Endometrial microvascular endothelial cells (primary cell): ENCODE data around the gene TAS1R3. TPM values are rescaled to one million over a fixed set of nuclear protein-coding genes. Genes with fewer than 3 reads are reported as not detected.

Experiments used
- in situ Hi-C: cut with HindIII; loops from 2 replicates; pipeline ENCODE4 v1.10.0; 2017; ENCODE audit warnings: low sequenced_read_pairs, low pct_unique_long_range_greater_than_20kb; ENCODE audit errors: inconsistent ontology term
- total RNA-seq: library from RNA; depleted of rRNA; stranded (reverse); fragments of >200 nt; gene quantifications from one replicate; pipeline ENCODE4 v1.2.3, GENCODE V29; 2015; ENCODE audit errors: inconsistent ontology term

TAS1R3 gene
- total RNA-seq: under 0.01 TPM

DNA sequence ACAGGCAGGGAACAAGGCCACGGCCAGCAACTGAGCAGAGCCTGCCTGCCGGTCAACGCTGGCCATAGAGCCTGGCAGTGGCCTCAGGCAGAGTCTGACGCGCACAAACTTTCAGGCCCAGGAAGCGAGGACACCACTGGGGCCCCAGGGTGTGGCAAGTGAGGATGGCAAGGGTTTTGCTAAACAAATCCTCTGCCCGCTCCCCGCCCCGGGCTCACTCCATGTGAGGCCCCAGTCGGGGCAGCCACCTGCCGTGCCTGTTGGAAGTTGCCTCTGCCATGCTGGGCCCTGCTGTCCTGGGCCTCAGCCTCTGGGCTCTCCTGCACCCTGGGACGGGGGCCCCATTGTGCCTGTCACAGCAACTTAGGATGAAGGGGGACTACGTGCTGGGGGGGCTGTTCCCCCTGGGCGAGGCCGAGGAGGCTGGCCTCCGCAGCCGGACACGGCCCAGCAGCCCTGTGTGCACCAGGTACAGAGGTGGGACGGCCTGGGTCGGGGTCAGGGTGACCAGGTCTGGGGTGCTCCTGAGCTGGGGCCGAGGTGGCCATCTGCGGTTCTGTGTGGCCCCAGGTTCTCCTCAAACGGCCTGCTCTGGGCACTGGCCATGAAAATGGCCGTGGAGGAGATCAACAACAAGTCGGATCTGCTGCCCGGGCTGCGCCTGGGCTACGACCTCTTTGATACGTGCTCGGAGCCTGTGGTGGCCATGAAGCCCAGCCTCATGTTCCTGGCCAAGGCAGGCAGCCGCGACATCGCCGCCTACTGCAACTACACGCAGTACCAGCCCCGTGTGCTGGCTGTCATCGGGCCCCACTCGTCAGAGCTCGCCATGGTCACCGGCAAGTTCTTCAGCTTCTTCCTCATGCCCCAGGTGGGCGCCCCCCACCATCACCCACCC is at the start of gene TAS1R3:
TAS1R3 (plus strand) TSS at position 213 of the 898 bp plus-strand sequence; CDS start at position 279, 66 bp downstream.
- in situ Hi-C loops: no loop called here

GRCh38 chr1:1281533-1282321 is 49.4 kb upstream of the TAS1R3 start:
- in situ Hi-C loops: no loop called here

- in situ Hi-C loops: no loop called here
Observed at GRCh38 chr1:1282998-1283397, 48.1 kb upstream of the TAS1R3 start.

GRCh38 chr1:1283821-1284220 is 47.3 kb upstream of the TAS1R3 start:
- in situ Hi-C loops: no loop called here

DNA sequence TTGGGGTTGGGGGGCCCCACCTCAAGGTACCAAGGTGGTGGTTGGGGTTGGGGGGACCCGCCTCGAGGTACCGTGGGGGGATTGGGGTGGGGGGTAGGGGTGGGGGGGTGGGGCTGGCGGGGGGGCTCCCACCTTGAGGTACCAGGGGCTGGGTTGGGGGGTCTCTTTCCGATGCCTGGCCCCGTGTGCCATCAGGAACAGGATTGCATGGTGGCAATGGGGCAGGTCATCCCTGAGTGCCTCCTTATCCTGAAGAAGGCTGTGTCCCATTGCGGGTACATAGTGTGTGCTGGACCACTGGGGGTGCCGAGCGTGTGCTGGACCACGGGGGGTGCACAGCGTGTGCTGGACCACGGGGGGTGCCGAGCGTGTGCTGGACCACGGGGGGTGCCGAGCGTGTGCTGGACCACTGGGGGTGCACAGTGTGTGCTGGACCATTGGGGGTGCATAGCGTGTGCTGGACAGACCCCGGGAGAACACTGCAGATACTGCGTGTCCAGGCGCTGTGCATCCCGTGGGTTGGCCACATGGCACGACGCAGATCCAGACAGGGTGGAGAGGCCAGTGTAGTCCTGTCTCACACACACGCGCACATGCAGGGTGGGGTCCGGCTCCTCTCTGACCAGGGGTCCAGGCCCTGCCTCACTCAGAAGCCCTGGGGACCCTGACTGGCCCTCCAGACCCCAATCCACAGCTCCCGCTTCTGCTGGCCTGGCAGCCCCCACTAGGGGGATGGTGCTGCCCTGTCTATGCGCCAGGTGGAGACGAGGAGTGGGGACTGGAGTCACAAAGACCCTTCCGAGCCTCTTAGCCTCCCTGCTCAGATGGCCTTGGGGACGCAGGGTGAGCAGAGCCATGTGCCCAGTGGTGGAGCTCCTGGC is 46.6 kb upstream of the TAS1R3 start:
- in situ Hi-C loops: no loop called here

GRCh38 chr1:1285102-1285571 is 45.9 kb upstream of the TAS1R3 start:
- in situ Hi-C loops: no loop called here

GRCh38 chr1:1285611-1286311 is 45.3 kb upstream of the TAS1R3 start:
- in situ Hi-C loops: no loop called here

DNA sequence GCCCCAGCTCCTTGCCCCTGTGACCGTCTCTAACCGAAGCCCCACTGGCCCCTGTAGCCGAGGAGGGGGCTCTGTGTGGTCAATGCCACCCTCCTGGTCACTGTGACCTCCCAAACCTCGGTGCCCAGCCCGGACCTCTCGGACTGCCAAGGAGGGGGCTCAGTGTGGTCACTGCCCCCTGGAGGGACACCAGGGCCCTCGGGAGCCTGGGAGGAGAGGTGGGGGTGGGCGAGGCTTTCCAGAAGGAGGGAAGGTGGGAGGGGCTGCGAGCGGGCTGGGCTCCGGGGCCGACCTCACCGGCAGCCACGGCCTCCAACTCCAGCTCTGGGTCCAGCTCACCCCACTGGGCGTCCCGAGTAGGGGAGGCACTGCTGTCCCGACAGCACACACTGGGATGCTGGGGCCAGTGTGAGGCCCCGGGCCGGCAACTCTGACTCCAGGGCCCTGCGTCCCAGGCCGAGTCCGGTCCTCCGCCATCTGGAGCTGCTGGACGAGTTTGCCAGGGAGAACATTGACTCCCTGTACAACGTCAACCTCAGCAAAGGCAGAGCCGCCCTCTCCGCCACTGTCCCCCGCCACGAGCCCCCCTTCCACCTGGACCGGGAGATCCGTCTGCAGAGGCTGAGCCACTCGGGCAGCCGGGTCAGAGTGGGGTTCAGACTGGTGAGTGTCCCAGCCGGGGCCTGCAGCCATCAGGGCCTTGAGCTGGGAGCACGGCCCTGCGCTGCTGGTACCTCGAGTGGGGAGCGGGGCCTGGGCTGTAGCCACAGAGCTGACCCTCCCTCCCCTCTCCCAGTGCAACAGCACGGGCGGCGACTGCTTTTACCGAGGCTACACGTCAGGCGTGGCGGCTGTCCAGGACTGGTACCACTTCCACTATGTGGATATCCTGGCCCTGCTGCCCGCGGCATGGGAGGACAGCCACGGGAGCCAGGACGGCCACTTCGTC is 44.5 kb upstream of the TAS1R3 start:
- in situ Hi-C loops: no loop called here

- in situ Hi-C loops: no loop called here
Observed at GRCh38 chr1:1287288-1288110, 43.6 kb upstream of the TAS1R3 start.

GRCh38 chr1:1290238-1290731 is 40.8 kb upstream of the TAS1R3 start:
- in situ Hi-C loops: no loop called here

DNA sequence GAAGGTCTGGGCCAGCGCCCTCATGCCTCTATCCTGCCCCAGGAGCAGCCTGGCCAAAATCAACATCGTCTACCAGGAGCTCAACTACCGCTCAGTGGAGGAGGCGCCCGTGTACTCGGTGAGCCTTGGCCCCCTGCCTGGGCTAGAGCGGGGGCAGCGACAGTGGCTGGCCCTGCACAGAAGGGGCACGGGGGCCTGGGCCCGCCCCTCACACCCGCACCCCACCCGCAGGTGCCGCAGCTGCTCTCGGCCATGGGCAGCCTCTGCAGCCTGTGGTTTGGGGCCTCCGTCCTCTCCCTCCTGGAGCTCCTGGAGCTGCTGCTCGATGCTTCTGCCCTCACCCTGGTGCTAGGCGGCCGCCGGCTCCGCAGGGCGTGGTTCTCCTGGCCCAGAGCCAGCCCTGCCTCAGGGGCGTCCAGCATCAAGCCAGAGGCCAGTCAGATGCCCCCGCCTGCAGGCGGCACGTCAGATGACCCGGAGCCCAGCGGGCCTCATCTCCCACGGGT is 40.0 kb upstream of the TAS1R3 start:
- in situ Hi-C loops: no loop called here

DNA sequence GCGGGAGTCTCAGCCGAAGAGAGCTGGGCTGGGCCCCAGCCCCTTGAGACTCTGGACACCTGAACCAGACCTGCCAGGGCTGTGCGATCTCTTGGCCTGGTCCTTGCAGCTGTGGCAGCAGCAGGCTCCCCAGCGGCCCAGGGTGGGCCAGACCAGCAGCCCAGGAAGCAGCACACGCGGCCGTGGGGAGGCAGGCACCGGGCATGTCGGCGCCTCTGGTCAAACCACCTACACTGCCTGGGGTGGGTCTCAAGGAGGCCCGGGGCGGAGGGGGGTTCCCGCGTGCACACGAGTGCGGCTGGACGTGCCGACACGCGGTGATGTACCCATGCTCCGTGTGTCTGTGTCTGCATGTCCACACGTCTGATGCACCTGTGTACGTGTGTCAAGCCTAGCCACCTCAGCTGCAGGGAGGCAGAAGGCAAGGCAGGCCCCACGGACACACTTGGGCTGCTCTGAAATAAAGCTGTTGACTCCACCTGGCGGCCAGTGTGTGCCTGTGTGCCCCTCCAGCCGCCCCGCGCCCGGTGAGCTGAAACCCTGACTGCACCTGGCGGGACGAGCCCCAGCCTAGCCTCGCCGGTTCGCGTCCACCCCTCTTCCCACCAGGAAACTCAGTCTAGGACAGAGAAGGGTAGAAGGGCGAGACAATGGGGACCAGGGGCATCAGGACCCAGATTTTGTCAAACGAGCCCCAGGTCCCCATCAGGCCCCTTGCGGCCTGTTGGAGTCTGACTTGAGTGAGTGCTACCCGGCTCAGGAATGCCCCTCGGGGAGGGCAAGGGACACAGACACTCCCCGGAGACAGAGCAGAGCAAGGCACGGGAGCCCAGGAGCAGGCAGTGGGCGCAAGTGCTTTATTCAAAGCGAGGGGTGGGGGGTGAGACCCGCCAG is 39.3 kb upstream of the TAS1R3 start:
- in situ Hi-C loops: no loop called here

GRCh38 chr1:1292442-1292779 is 38.7 kb upstream of the TAS1R3 start:
- in situ Hi-C loops: no loop called here

DNA sequence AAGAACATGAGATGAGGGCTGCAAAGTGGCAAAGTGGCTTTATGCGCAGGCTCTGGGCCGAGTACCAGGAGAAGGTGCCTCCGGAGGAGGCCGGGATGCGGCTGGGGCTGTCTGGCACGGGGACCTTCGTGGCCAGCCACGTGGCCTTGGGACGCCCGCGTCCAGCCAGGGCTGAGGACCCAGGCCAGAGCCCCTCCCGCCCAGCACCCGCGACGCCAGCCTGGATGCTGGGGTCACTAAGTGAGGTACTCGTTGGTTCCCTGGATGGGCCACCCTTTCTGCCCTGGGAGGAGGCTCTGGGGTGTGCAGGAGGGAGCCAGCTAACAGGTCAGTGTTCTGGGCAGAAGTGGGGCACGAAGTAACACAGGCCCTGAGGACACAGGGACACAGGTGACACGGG is 38.2 kb upstream of the TAS1R3 start:
- in situ Hi-C loops: no loop called here
